HG03066 (cell line): Measurements from ENCODE around the gene NR3C2.
"Not testable (repeated sequence)": the region's sequence is repeated elsewhere in the genome, so short reads cannot be mapped to it uniquely, and the experiment has no call there.

ENCODE experiments used
- ATAC-seq: cut with Tn5 transposase; IDR thresholded peaks from one replicate; pipeline ENCODE4 v1.9.1; 2021; ENCODE audit warnings: low read depth; ENCODE audit not compliant: unreplicated experiment

NR3C2 gene

DNA sequence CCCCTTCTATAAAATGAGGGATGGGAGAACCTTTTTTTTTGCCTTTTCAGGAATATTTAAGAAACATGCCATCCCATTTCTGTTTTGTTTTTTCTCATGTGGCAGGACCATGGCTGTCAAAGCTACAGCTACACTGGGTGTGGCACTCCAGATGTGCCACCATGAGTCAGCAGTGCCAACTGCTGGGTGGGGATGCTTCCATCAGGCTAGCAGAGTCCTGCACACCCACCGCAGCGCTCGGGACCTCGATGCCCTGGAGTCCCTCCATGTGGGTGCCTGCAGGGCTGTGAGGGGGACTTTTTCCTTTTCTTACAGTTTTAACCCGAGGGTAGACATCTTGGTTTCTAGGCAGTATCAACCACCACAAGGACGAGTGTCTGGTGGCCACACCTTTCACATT lies 352.6 kb downstream of the NR3C2 start:
- no peak for ATAC-seq

DNA sequence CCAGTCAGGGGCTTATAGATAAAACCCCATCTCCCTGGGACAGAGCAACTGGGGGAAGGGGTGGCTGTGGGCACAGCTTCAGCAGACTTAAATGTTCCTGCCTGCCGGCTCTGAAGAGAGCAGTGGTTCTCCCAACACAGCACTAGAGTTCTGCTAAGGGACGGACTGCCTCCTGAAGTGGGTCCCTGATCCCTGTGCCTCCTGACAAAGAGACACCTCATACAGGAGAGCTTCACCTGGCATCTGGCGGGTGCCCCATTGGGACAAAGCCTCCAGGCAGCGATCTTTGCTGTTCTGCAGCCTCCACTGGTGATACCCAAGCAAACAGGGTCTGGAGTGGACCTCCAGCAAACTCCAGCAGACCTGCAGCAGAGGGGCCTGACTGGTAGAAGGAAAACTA lies 359.1 kb downstream of the NR3C2 start:
- not testable (repeated sequence) for ATAC-seq

- ATAC-seq = no peak
Observed at GRCh38 chr4:148081745-148082144, 360.5 kb downstream of the NR3C2 start.

GRCh38 chr4:148081267-148081666 lies 360.9 kb downstream of the NR3C2 start:
- no peak for ATAC-seq

DNA sequence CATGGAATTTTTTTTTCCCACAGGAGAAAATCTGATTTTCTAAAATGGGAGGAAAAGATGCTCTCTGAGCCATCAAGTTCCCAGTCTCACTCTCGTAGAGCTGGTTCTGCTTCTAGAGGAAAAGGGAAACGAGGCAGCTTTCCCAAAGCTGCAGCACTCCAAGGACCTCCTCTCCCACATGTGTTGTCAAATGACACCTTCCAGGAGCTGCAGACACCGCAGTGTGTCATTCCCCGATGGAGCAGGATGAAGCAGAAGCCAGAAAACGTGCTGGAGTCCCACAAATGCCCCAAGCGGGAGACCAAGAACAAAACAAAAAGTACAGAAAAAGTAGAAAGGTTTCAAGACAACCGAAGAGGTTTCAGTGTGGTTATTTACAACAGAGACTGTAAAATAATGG lies 362.3 kb downstream of the NR3C2 start:
- no peak for ATAC-seq

DNA sequence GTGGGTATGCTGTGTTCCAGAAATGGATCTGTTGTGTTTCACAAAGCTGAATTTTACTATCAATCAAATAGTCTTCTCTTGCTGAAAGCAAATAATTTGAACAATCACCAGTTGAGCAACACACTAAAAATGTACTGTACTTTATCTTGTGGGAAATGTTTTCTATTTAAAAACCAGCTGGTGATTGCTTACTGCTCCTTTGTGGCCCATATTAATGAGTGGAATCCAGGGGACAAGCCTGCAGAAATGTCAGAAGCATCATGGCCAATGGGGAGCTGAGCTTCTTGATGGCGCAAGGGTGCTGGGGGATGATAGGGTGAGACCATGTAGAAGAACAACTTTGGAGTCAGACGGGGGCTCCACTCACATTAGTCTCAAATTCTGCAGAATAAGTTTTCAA lies 364.2 kb downstream of the NR3C2 start:
- no peak for ATAC-seq

GRCh38 chr4:148077581-148077980 lies 364.6 kb downstream of the NR3C2 start:
- ATAC-seq = no peak

GRCh38 chr4:148076964-148077363 lies 365.2 kb downstream of the NR3C2 start:
- ATAC-seq = no peak

- no peak for ATAC-seq
Observed at GRCh38 chr4:148075438-148075837, 366.8 kb downstream of the NR3C2 start.

DNA sequence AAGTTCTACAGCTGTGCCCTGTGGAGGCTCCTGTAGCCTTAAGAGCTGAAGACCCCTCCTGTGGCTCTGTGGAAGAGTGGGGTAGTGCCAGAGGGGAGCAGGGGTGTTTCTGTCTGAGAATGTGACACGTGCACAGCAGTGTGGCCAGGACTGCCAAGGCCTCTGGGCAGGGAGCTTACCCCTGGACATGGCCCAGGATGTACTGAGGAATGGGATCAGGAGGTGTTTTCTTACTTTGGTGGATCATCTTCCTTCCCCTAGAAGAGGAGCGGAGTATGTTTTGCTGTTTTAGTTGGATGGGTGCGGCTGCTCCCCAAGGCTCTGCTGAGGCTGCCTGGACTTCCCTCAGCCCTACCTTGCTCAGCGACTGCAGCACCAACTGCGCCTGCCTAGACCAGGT lies 367.8 kb downstream of the NR3C2 start:
- ATAC-seq = no peak

DNA sequence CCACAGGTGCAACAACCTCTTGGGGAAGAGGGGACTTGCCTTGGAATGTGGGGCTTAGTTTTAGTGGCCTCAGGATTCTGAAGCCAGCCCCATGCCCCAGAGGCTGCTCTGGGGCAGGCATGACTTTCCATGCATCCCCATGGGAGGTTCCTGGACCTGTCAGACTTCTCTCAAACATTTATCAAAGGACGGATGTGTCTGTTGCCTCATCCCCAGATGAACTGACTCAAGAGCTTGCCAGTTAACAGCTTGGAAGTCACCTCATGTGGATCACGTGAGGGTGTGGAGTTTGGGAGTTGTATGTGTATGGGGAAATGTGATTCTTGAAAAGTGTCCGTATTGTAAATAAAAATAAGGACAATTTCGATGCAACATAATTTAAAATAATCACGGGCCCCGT lies 368.9 kb downstream of the NR3C2 start:
- no peak for ATAC-seq

GRCh38 chr4:148072789-148073188 lies 369.4 kb downstream of the NR3C2 start:
- no peak for ATAC-seq

GRCh38 chr4:148071009-148071408 lies 371.2 kb downstream of the NR3C2 start:
- no peak for ATAC-seq

DNA sequence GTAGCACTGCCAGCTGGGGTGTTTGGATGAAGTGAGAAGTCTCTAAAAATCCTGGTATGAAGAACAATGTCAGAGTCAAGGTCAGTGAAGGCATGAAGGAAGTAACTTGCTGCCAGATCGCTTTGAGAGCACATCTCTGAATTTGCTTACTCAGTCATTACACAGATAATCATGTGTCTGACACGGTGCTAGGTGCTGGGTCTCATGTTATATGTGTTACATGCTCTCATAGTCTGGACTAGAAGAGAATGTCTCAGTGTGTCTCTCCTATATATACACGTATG lies 372.4 kb downstream of the NR3C2 start:
- no peak for ATAC-seq

DNA sequence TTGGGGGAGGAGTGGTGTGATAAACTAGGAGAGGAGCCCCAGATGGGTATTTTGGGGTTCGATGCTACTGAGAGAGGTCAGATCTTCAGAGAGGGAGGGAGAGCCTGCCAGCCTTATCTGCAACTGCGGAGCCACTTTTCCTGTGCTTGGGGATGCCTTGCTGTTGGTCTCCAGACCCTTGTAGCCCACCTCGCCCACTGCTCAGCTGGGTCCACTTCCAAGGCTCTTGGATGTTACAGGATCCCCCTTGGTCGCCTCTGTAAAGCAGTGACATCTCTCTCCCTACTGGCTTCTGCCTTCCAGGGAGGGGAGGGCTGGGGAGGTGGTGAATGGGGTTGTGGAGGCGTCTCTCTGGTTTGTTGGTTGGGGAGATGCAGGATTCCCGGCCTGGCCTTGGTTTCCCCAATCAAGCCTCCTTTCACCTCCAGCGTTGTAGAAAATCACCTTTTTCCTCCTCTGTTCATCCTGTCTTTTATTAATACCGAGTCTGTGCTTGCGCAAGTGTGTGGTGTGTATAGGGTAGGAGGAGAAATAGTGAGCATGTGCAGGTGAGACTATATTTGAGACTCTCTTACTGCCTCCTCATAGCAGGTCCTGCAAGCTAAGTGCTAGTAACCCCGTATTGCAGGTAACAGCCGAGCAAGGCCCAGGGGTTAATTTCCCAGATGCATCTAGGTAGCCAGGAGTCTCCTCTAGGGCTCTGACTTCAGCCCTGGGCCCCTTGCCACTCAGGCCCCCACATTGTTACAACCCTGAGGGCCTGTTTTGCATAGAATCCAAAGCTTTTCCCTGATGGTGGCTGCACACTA lies 372.9 kb downstream of the NR3C2 start:
- ATAC-seq = no peak

DNA sequence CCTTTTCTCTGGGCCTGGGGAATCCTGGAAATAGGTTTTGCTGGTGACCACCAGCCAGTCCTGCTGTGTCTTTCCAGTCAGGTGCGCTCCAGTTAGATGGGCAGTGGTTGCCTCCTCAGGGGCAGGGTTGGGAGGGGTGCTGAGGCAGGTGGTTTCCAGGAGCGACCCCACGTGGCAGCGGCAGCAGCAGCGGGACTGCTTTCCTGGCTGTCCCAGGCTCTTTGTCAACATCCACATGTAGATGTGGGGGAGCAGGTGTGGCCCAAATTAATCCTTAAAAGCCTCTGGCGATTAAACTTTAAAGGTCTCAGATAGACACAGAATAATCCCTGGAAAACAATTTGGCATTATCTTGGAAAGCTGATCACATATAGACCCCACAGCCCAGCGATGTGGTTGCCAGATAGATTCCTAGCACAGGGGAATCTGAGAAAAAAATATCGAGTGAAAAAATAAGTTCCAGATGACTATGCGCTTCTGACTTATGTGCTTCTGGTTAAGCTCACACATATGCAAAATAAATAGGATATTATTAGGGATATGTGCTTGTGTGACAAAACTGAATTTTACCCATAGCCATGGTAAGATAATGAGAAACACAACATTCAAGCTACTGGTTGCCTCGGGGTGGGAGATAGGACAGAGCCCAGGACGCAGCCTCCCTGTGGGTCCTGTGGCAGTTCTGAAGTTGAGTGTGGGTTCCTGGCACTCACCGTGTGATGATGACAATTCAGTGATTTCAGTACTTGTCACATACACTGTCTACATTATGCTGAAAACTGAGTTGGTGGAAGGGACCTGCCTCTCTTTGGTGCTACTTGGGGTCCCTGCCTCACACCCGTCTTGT lies 373.9 kb downstream of the NR3C2 start:
- no peak for ATAC-seq

GRCh38 chr4:148067301-148067916 lies 374.8 kb downstream of the NR3C2 start:
- no peak for ATAC-seq

DNA sequence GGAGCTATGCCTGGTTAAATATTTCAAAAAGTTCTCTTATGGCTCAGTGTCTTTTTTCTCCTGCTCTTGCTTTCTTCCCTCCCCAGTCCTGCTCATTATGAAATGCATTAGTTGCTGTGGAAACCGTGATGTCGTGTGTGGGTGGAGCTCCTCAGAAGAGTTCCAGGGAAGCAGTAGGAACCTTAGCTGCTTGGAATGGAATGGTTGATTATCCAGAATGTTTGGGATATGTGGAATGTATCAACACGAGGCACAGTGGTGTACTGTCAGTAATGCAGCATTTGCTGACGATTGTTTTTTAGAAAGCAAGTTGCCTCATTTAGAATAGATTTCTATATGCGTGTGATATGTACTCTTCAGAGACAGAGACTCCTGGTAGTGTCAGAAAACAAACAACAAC lies 377.1 kb downstream of the NR3C2 start:
- ATAC-seq = no peak

DNA sequence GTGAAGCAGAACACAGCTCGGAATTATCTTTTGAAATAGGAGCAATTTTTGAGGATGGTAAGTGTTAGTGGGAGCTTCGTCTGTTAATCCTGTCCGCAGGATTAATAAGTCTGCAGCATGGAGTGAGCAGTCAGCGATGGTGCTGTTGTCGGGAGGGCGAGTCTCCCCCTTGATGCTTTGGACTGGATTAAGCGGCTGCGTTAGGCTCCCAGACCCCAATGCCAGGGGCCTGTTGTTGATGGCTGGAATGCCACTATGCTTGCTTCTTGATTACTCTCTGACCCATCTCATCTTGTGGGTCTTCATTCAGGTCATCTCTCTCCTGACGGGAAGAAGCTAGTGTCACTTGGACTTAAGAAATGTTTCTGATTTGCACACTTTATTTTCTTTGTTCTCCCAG lies 377.8 kb downstream of the NR3C2 start:
- ATAC-seq = no peak

DNA sequence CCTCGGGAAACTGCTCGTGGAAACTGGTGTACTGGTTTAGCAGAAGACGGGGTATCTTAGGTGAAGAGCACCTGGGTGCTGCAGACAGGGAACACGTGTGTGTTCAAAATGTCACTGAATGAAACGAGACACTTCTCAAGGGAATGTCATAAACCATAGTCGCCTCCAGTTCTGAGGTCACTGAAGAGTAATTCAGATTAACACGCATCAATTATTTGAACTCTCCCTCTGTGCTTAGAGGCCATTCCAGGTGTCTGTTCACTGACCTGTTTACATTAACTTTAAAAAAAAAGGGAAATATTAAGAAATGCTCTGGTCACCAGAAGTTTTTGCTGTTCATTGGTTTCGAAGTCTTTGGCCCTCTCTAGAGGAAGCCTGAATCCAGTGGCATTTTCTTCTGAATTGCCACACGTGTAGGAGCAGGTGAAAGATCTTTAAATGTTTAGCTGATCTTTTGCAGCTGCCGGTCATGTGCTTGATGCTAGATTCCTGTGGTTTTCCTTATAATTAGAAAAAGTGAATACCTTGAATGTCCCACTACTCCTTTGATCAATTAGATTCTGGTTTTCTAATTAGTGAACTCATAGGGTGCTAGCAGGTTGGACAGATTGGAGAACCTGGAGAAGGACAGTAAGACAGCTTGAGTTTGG lies 379.8 kb downstream of the NR3C2 start:
- no peak for ATAC-seq

DNA sequence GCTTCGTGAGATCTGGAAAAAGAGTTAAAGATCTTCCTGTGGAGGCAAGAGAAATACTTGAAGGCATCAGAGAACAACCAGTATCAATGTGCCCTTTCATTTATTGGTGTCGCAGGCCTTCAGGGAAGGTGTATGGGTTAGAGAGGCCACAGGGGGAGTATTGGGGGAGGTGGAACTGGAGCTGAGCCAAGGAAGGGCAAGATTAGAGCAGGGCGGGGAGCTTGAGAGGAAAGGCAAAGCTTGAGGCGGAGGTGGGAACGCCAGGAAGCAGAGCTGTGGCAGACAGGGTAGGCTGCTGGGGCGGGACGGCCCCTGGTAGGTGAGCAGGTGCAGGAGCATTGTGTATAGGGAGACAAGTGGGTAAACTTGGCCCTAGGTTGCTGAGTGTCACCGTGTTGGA lies 380.4 kb downstream of the NR3C2 start:
- ATAC-seq = no peak
